Measurements from ENCODE around the gene HPN. TPM values are rescaled to one million over a fixed set of nuclear protein-coding genes. Genes with fewer than 3 reads are reported as not detected.

Gene HPN
- total RNA-seq, 2 experiments from 2014 or later = not detected

DNA sequence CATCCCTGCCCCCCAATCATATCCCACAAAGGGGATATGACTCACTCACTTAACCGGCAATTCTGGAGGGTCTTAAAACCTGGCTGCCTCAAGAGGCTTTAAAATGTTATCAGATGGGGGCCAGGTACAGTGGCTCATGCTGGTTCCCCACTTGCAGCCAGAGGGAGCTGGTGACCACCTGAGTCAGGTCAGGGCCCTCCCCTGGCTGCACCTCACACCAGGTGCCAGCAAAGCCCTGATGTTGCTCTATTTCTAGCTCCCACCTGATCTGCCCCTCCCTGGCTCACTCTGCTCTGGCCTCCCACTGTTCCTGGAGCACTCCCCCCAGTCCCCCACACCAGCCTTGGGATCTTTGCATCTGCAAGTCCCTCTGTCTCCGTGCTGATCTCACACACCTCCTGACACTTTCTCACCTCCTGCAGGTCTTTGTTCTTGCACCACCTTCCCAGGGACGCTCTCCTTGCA lies 14.2 kb downstream of the HPN start:
- DNase-seq (peak in 2 of 14 experiments; percentile 3 to 13), ATAC-seq (ENCODE audit: poor library complexity) (peak; percentile 41)
- H3K4me1 ChIP-seq (ENCODE audit: insufficient read depth, low read length) = no peaks in the 10 kb centered on the region
- no peaks in the 10 kb centered on the region for H3K36me3 ChIP-seq (ENCODE audit: insufficient read depth, low read length)
- ChIA-PET CTCF (interaction anchor here (1.4 kb wide), 1 partner anchor 11 kb away, joined by 5 read pairs; no protein-coding TSS in a partner anchor), POLR2A (no interaction called here)
- peaks cover 14% of the 10 kb centered on the region for H3K27me3 Mint-ChIP-seq
- H3K9me3 Mint-ChIP-seq = no peaks in the 10 kb centered on the region
- H3K27ac ChIP-seq (ENCODE audit: low read depth in 1 of 2, low read length in 2 of 2) = no peak overlapping the region
- H3K4me1 Mint-ChIP-seq (ENCODE audit: low read depth) = no peaks in the 10 kb centered on the region
- intact Hi-C loops (cut with DNase I, micrococcal nuclease) = no loop called here
- no peak overlapping the region for H3K27ac Mint-ChIP-seq
- no peak overlapping the region for H3K4me3 Mint-ChIP-seq
- no peak for TF ChIP-seq CTCF (IDR thresholded peaks at IDR 0.05)
- H3K4me3 ChIP-seq (ENCODE audit: low read length) = no peak overlapping the region
- no peaks in the 10 kb centered on the region for H3K9me3 ChIP-seq (ENCODE audit: control insufficient read depth in 1 of 2, insufficient read depth in 1 of 2, low read length in 2 of 2)
- no peaks in the 10 kb centered on the region for H3K36me3 Mint-ChIP-seq (ENCODE audit: low read depth)
- H3K27me3 ChIP-seq (ENCODE audit: control insufficient read depth in 1 of 2, insufficient read depth in 2 of 2, low read length in 2 of 2) = peaks cover 0 to 5% of the 10 kb centered on the region in 2 experiments

- Histone ChIP-seq H3K36me3 (ENCODE audit: insufficient read depth, low read length) (no peaks in the 10 kb centered on the region), H3K27me3 (ENCODE audit: control insufficient read depth in 1 of 2, insufficient read depth in 2 of 2, low read length in 2 of 2) (peaks cover 0 to 5% of the 10 kb centered on the region in 2 experiments), H3K27ac (ENCODE audit: low read depth in 1 of 2, low read length in 2 of 2) (no peak overlapping the region), H3K9me3 (ENCODE audit: control insufficient read depth in 1 of 2, insufficient read depth in 1 of 2, low read length in 2 of 2) (no peaks in the 10 kb centered on the region), H3K4me1 (ENCODE audit: insufficient read depth, low read length) (no peaks in the 10 kb centered on the region), H3K4me3 (ENCODE audit: low read length) (no peak overlapping the region)
- TF ChIP-seq CTCF (IDR thresholded peaks at IDR 0.05) = no peak
- H3K27ac Mint-ChIP-seq = no peak overlapping the region
- no peak overlapping the region for H3K4me3 Mint-ChIP-seq
- intact Hi-C loops (cut with DNase I, micrococcal nuclease) = no loop called here
- no peaks in the 10 kb centered on the region for H3K9me3 Mint-ChIP-seq
- POLR2A ChIA-PET = no interaction called here
- CTCF ChIA-PET = interaction anchor here (1.4 kb wide), 1 partner anchor 12 kb away, joined by 7 read pairs; no protein-coding TSS in a partner anchor
- DNase-seq (no peak), ATAC-seq (ENCODE audit: poor library complexity) (no peak)
- H3K36me3 Mint-ChIP-seq (ENCODE audit: low read depth) = no peaks in the 10 kb centered on the region
- H3K4me1 Mint-ChIP-seq (ENCODE audit: low read depth) = no peaks in the 10 kb centered on the region
- H3K27me3 Mint-ChIP-seq = peaks cover 14% of the 10 kb centered on the region
Measured at GRCh38 chr19:35056513-35057063, 15.1 kb downstream of the HPN start.

- peaks cover 0 to 5% of the 10 kb centered on the region in 2 experiments for H3K27me3 ChIP-seq (ENCODE audit: control insufficient read depth in 1 of 2, insufficient read depth in 2 of 2, low read length in 2 of 2)
- no peak overlapping the region for H3K4me3 ChIP-seq (ENCODE audit: low read length)
- POLR2A ChIA-PET = no interaction called here
- intact Hi-C loops (cut with DNase I, micrococcal nuclease) = no loop called here
- H3K4me1 ChIP-seq (ENCODE audit: insufficient read depth, low read length) = no peaks in the 10 kb centered on the region
- Mint-ChIP-seq H3K9me3 (no peaks in the 10 kb centered on the region), H3K27ac (no peak overlapping the region), H3K4me1 (ENCODE audit: low read depth) (no peaks in the 10 kb centered on the region), H3K4me3 (no peak overlapping the region), H3K36me3 (ENCODE audit: low read depth) (no peaks in the 10 kb centered on the region), H3K27me3 (peaks cover 14% of the 10 kb centered on the region)
- H3K36me3 ChIP-seq (ENCODE audit: insufficient read depth, low read length) = no peaks in the 10 kb centered on the region
- DNase-seq = no peak
- no peak for TF ChIP-seq CTCF (IDR thresholded peaks at IDR 0.05)
- no peaks in the 10 kb centered on the region for H3K9me3 ChIP-seq (ENCODE audit: control insufficient read depth in 1 of 2, insufficient read depth in 1 of 2, low read length in 2 of 2)
- no peak for ATAC-seq (ENCODE audit: poor library complexity)
- CTCF ChIA-PET = interaction anchor here (1.7 kb wide), 1 partner anchor 8 kb away, joined by 4 read pairs; no protein-coding TSS in a partner anchor
- no peak overlapping the region for H3K27ac ChIP-seq (ENCODE audit: low read depth in 1 of 2, low read length in 2 of 2)
Measured at GRCh38 chr19:35058370-35058769, 16.8 kb downstream of the HPN start.
